Ovary (tissue), 9 donors: ENCODE results near the gene TMEM120B. TPM values are rescaled to one million over a fixed set of nuclear protein-coding genes. Genes with fewer than 3 reads are reported as not detected.

Experiments
- DNase-seq, 5 donors: peaks; one replicate each; pipeline ENCODE4 v3.0.0-alpha.2; 2019 to 2020
- H3K27ac ChIP-seq, 2 donors: fragments of 200-600 bp; one replicate each; pipeline versions ENCODE4 v1.5.1 to v1.8.0; 2019 to 2022
- H3K27me3 ChIP-seq: fragments of 200-600 bp; one replicate; pipeline ENCODE4 v1.8.0; 2022
- H3K36me3 ChIP-seq: fragments of 200-600 bp; sonication (generic); one replicate; pipeline ENCODE4 v1.5.1; 2019
- H3K4me1 ChIP-seq: one replicate; pipeline ENCODE4 v1.8.1; 2013; ENCODE audit warnings: mild to moderate bottlenecking, moderate library complexity; ENCODE audit not compliant: insufficient read depth
- H3K4me3 ChIP-seq: fragments of 200-600 bp; sonication (generic); one replicate; pipeline ENCODE4 v1.5.1; 2017
- H3K9me3 ChIP-seq, 2 donors: fragments of 200-600 bp in 1 of 2; sonication (generic) in 1 of 2; one replicate each; pipeline versions ENCODE4 v1.5.1 to v1.8.1; 2013 to 2019; ENCODE audit warnings: mild to moderate bottlenecking in 1 of 2, moderate library complexity in 1 of 2
- EP300 ChIP-seq: sonication (generic); formaldehyde crosslinking; IDR thresholded peaks from one replicate; pipeline ENCODE4 v1.6.1; 2017; ENCODE audit warnings: antibody characterized with exemption
- POLR2A ChIP-seq: fragments of 450-650 bp; IDR thresholded peaks from one replicate; pipeline ENCODE4 v1.6.1; 2017; ENCODE audit warnings: antibody characterized with exemption, mild to moderate bottlenecking, moderate library complexity
- WGBS, 3 donors: extraction: QIAGEN DNeasy Blood & Tissue Kit in 1 of 3; methylation state at CpG; one replicate each; pipeline versions ENCODE4 v1.1.5 to v1.1.7; 2013 to 2017; 5-methylcytosine and 5-hydroxymethylcytosine counted together
- intact Hi-C, 4 donors: fragments of 100-400 bp; cut with DNase I; formaldehyde crosslinking; loops; one replicate each; pipeline versions ENCODE4 v1.11.0 to v1.15.1; 2022 to 2023
- polyA plus RNA-seq, 2 donors: library from polyadenylated mRNA; stranded (reverse); fragments of 200-250 nt in 1 of 2; fragments of 350-450 nt in 1 of 2; fragmentation: Illumina TruSeq in 1 of 2; extraction: RNeasy Lipid Tissue Mini Kit (QIAGEN cat#74804) in 1 of 2; gene quantifications; one replicate each; pipeline ENCODE4 v1.2.3, GENCODE V29; 2013 to 2014
- total RNA-seq, 7 donors: library from RNA; depleted of rRNA in 2 of 7; stranded (reverse); fragments of >200 nt in 2 of 7; fragmentation: NEBNext Ultra II Directional in 3 of 7; extraction: Animal tissue kit (Norgen Biotek cat#: 25700) in 3 of 7; gene quantifications; one replicate each; pipeline versions ENCODE4 v1.1.0 to v1.2.4, GENCODE V29; 2016 to 2023
- TF ChIP-seq, protein P1 (sequence below), 3 donors: fragments of 450-650 bp in 2 of 3; fragments of 200-600 bp in 1 of 3; IDR thresholded peaks; one replicate each; pipeline versions ENCODE4 v1.5.1 to v1.8.0; 2016 to 2022; ENCODE audit warnings: antibody characterized with exemption in 3 of 3, mild to moderate bottlenecking in 1 of 3
- donor health status: DM: no; HTN: no; CAD: no; lungs with moderate emphysema.
- donor health status: DM: no; HTN: no; CAD: no.
- donor health status: Bipolar disorder and iron deficiency.
- donor health status: DM: yes; HTN: yes; CAD: no.
- donor health status: DM: no; HTN: no; CAD: no.
- donor health status: DM: yes; HTN: yes; CAD: no.

Gene TMEM120B
- total and polyA plus RNA-seq, 9 donors = 2.0 to 15.3 (median 7.1) TPM

DNA sequence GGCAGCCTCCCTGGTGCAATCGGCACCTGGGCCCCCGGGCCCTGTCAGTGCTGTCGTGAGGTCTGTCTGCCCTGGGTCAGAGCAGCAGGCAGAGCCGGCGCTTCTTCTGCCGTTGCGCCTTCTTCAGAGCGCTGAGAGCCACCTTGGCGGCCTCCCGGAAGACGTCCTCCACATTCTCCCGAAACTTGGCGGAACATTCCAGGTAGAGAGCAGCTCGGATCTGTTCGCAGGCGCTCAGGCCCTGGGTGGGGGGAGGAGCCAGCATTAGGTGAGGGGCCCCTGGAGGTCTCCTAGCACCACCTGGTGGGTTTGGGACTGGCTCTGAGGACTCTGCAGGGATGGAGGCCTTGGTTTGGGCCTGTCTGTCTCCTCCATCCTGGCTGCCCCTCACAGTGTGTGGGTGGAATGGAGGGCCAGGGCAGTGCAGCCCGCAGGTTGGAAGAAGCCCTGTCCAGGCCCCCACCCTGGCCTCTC is 66.9 kb downstream of the TMEM120B start:
- intact Hi-C loops = loop anchor here in 1 of 4 donors (5.0 kb wide), 1 partner anchor 82 kb away; no protein-coding TSS in a partner anchor

DNA sequence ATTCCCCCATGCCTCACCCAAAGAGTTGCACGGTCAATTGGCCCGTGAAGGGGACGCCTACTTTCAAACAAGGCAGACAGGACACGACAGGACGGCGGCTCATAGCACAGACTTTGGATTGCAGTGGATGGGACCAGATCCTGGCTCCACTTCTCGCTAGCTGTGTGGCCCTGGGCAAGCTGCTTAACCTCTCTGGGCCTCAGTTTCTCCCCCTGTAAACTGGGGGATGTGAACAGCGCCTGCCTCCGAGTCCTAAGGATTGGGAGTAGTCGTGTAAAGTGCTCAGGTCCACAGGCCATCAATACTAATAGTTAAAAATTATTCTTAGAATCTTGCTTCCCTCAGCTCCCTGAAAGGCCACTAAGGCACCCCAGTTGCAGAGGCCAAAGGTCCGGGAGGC is 67.9 kb downstream of the TMEM120B start:
- H3K4me3 ChIP-seq = no peak overlapping the region
- no peaks in the 10 kb centered on the region for H3K9me3 ChIP-seq
- 84 to 95% (median 94%) methylated on average over 11 of the region's 11 CpGs for WGBS, 3 donors
- no peak for TF ChIP-seq EP300
- no peak for TF ChIP-seq POLR2A
- TF ChIP-seq, protein P1, sequence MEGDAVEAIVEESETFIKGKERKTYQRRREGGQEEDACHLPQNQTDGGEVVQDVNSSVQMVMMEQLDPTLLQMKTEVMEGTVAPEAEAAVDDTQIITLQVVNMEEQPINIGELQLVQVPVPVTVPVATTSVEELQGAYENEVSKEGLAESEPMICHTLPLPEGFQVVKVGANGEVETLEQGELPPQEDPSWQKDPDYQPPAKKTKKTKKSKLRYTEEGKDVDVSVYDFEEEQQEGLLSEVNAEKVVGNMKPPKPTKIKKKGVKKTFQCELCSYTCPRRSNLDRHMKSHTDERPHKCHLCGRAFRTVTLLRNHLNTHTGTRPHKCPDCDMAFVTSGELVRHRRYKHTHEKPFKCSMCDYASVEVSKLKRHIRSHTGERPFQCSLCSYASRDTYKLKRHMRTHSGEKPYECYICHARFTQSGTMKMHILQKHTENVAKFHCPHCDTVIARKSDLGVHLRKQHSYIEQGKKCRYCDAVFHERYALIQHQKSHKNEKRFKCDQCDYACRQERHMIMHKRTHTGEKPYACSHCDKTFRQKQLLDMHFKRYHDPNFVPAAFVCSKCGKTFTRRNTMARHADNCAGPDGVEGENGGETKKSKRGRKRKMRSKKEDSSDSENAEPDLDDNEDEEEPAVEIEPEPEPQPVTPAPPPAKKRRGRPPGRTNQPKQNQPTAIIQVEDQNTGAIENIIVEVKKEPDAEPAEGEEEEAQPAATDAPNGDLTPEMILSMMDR (IDR thresholded peaks at IDR 0.05) = no peak
- intact Hi-C loops = no loop called here
- no peak overlapping the region for H3K27ac ChIP-seq
- no peaks in the 10 kb centered on the region for H3K36me3 ChIP-seq
- H3K27me3 ChIP-seq = no peaks in the 10 kb centered on the region
- DNase-seq = no peak
- H3K4me1 ChIP-seq = peaks cover 2% of the 10 kb centered on the region

More for the DNA sequence above, 66.9 kb downstream of the TMEM120B start:
- Histone ChIP-seq H3K9me3 (no peaks in the 10 kb centered on the region), H3K4me1 (peaks cover 2% of the 10 kb centered on the region), H3K36me3 (no peaks in the 10 kb centered on the region), H3K27me3 (no peaks in the 10 kb centered on the region), H3K4me3 (no peak overlapping the region), H3K27ac (no peak overlapping the region)
- DNase-seq = no peak
- TF ChIP-seq, protein P1 (IDR thresholded peaks at IDR 0.05) = no peak
- TF ChIP-seq EP300 = no peak
- TF ChIP-seq POLR2A = no peak
- 88 to 89% (median 89%) methylated on average over 17 of the region's 17 CpGs for WGBS, 3 donors

DNA sequence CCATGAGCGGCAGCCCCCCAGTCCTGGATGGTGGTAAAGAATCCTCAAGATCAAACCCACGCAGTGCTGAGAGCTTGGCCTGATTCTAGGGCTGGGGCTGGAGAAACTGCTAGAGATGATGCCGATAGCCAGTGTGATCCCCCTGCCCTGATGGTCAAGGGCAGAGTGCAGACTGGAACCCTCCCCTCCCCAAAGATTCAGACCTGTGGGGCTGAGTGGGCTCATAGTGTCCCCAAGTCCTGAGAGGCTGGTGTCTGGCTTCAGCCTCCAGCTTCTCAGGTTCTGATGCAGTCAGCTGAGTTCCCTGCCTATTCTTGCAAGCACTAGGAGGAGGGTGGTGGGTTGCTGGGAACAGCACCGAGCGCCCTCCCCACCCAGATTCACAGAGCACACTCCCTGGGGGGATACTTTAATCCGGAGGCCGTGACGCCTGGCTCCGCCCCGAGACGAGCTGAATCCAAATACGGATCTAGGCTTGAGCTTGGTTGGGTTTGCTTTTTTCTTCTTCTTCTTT is 69.0 kb downstream of the TMEM120B start:
- Histone ChIP-seq H3K27ac (peak overlapping the region; percentile 17 to 28), H3K36me3 (no peaks in the 10 kb centered on the region), H3K9me3 (no peaks in the 10 kb centered on the region), H3K4me3 (no peak overlapping the region), H3K4me1 (peaks cover 2% of the 10 kb centered on the region), H3K27me3 (no peaks in the 10 kb centered on the region)
- no peak for DNase-seq
- WGBS, 3 donors = 22 to 27% (median 22%) methylated on average over 12 of the region's 12 CpGs
- TF ChIP-seq, protein P1 (IDR thresholded peaks at IDR 0.05) = no peak
- intact Hi-C loops = no loop called here

DNA sequence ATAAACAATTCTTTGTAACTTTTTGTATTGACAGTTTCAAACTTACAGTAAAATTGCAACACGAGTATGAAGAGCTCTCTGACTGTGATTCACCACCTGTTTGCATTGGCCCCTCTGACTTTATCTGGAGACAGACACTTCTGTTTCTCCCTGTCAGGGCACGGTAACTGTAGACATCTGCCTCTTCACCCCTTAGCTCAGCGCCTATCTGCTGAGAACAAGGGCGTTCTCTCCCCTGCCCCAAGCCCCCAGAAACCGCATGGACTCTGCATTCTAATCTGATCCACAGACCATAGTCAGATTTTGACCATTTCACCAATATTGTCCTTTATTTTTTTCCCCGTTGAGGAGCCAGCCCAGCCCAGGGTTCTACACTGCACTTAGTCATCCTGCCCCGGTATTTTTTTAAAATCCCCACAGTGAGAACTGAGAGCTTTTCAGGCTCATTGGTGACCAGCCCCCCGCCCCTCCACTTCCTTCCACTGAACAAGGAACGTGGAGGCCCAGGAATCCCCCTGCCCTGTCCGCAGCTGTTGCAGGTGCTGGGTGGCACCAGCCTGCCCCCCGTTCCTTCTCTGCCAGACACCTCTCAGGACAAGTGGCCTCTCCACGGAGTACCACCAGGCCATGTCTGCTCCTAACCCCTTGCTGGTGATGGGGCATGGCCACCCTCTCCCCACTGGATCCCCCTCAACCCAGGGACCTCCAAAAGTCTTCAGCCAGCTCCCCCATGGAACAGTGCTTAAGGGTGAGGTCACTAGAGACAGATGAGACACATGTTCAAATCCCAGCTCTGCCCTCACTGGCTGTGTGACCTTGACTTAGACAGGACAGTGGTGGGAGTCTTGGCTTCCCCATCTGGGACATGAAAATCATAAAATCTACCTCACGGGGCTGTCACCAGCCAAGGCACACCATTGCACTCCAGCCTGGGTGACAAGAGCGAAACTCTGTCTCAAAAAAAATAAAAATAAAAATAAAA is 69.7 kb downstream of the TMEM120B start:
- Histone ChIP-seq H3K9me3 (no peaks in the 10 kb centered on the region), H3K4me1 (peaks cover 2% of the 10 kb centered on the region), H3K27ac (peak overlapping the region in 1 of 2 donors; percentile 28), H3K27me3 (no peaks in the 10 kb centered on the region), H3K36me3 (no peaks in the 10 kb centered on the region), H3K4me3 (no peak overlapping the region)
- WGBS, 3 donors = 34 to 39% (median 37%) methylated on average over 14 of the region's 14 CpGs
- TF ChIP-seq, protein P1 (IDR thresholded peaks at IDR 0.05) = no peak
- TF ChIP-seq POLR2A = no peak
- no peak for TF ChIP-seq EP300
- DNase-seq = no peak
- intact Hi-C loops = no loop called here
